ENCODE results near the gene ANKRD18B.
"Not testable (repeated sequence)": the region's sequence is repeated elsewhere in the genome, so short reads cannot be mapped to it uniquely, and the experiment has no call there.

ANKRD18B gene

GRCh38 chr9:33523397-33524305, at the start of gene ANKRD18B:
Gene ANKRD18B (plus strand): TSS chr9:33524251. CDS start chr9:33524490, 239 bp downstream.
- peak; percentile 6 to 46 for DNase-seq

- no peak for DNase-seq
Measured at GRCh38 chr9:33475357-33475756, 48.7 kb upstream of the ANKRD18B start.

- no peak for DNase-seq
Measured at GRCh38 chr9:33476503-33476902, 47.5 kb upstream of the ANKRD18B start.

GRCh38 chr9:33480106-33480505, 43.9 kb upstream of the ANKRD18B start:
- DNase-seq, result no peak

- no peak for DNase-seq
Measured at GRCh38 chr9:33480976-33481375, 43.1 kb upstream of the ANKRD18B start.

- not testable (repeated sequence) for DNase-seq
Measured at GRCh38 chr9:33485312-33485711, 38.7 kb upstream of the ANKRD18B start.

GRCh38 chr9:33489066-33489465, 35.0 kb upstream of the ANKRD18B start:
- DNase-seq, result no peak

- not testable (repeated sequence) for DNase-seq
Measured at GRCh38 chr9:33493819-33494218, 30.2 kb upstream of the ANKRD18B start.

GRCh38 chr9:33498387-33498786, 25.7 kb upstream of the ANKRD18B start:
- no peak for DNase-seq

- peak; percentile 69 to 86 for DNase-seq
Measured at GRCh38 chr9:33506626-33507370, 17.3 kb upstream of the ANKRD18B start.

- DNase-seq, result peak; percentile 32 to 47
Measured at GRCh38 chr9:33510262-33511183, 13.5 kb upstream of the ANKRD18B start.

GRCh38 chr9:33511184-33511517, 12.9 kb upstream of the ANKRD18B start:
- not testable (repeated sequence) for DNase-seq

GRCh38 chr9:33512535-33512934, 11.5 kb upstream of the ANKRD18B start:
- not testable (repeated sequence) for DNase-seq

- not testable (repeated sequence) for DNase-seq
Measured at GRCh38 chr9:33515342-33515995, 8.6 kb upstream of the ANKRD18B start.

- not testable (repeated sequence) for DNase-seq
Measured at GRCh38 chr9:33516397-33516796, 7.7 kb upstream of the ANKRD18B start.

- DNase-seq, result peak; percentile 7 to 40
Measured at GRCh38 chr9:33517373-33517772, 6.7 kb upstream of the ANKRD18B start.

- not testable (repeated sequence) for DNase-seq
Measured at GRCh38 chr9:33517934-33518577, 6.0 kb upstream of the ANKRD18B start.

- DNase-seq, result not testable (repeated sequence)
Measured at GRCh38 chr9:33521861-33522260, 2.2 kb upstream of the ANKRD18B start.

- peak in 1 of 2 experiments; percentile 17 for DNase-seq
Measured at GRCh38 chr9:33524306-33524947, 376 bp downstream of the ANKRD18B start.

GRCh38 chr9:33528069-33528468, 4.0 kb downstream of the ANKRD18B start:
- not testable (repeated sequence) for DNase-seq

GRCh38 chr9:33533958-33534357, 9.9 kb downstream of the ANKRD18B start:
- DNase-seq, result not testable (repeated sequence)
